GM19452 (cell line): Measurements from ENCODE around the gene DNAH14.
"Not testable (repeated sequence)": the region's sequence is repeated elsewhere in the genome, so short reads cannot be mapped to it uniquely, and the experiment has no call there.

Source experiments
- ATAC-seq: cut with Tn5 transposase; IDR thresholded peaks from one replicate; pipeline ENCODE4 v1.9.1; 2021; ENCODE audit not compliant: unreplicated experiment

Gene DNAH14

GRCh38 chr1:224991550-224991949 is 62.1 kb downstream of the DNAH14 start:
- not testable (repeated sequence) for ATAC-seq

DNA sequence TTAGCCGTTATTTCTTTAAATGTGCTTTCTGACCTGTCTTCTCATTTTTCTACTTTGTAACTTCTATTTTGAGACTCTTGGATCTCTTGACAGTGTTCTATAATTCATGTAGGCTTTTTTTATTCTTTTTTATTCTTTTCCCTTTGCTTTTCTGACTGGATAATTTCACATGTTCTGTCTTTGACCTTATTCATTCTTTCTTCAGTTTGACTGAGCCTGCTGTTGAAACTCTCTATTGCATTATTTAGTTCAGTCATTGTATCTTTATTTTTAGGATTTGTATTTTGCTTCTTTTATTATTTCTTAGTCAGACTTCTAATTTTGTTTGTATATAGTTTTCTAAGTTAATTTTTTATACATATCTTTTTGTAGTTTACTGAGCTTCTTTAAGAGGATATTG is 66.1 kb downstream of the DNAH14 start:
- ATAC-seq, result no peak

GRCh38 chr1:224996266-224996665 is 66.8 kb downstream of the DNAH14 start:
- no peak for ATAC-seq

- ATAC-seq, result no peak
Observed at GRCh38 chr1:224998185-224998584, 68.7 kb downstream of the DNAH14 start.

DNA sequence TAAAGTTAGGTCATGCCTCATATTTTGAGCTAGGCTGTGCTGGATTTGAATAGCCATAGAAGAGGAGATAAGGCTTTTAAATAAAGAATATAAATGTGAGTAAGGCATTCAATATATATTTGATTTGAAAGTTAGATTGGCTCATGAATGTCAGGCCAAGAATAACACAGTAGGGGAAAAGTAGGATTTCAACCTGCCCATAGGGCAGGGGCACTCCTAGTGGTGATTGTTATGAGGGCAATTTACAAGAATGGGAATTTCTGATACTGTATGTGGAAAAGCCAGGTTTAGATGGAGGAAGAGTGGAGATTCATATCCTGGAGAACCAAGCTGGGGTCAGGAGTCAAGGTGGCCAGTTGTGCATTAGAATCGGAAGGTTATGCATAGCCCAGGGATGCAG is 74.9 kb downstream of the DNAH14 start:
- no peak for ATAC-seq

DNA sequence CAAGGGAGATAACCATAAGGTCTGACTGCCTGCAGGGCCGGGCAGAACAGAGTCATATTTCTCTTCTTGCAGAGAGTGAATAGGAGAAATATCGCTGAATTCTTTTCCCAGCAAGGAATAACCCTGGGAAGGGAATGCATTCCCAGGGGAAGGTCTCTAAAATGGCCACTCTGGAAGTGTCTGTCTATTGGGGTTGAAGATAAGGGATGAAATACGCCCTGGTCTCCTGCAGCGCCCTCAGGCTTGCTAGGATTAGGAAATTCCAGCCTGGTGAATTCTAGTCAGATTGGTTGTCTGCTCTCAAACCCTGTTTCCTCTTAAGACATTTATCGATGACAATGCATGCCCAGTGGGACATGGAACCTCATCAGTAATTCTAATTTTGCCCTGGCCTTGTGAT is 76.9 kb downstream of the DNAH14 start:
- ATAC-seq, result not testable (repeated sequence)

DNA sequence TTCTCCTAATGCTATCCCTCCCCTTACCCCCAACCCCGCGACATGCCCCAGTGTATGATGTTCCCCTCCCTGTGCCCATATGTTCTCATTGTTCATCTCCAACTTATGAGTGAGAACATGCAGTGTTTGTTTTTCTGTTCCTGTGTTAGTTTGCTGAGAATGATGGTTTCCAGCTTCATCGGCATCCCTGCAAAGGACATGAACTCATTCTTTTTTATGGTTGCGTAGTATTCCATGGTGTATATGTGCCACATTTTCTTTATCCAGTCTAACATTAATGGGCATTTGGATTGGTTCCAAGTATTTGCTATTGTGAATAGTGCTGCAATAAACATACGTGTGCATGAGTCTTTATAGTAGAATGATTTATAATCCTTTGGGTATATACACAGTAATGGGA is 78.6 kb downstream of the DNAH14 start:
- ATAC-seq, result not testable (repeated sequence)

DNA sequence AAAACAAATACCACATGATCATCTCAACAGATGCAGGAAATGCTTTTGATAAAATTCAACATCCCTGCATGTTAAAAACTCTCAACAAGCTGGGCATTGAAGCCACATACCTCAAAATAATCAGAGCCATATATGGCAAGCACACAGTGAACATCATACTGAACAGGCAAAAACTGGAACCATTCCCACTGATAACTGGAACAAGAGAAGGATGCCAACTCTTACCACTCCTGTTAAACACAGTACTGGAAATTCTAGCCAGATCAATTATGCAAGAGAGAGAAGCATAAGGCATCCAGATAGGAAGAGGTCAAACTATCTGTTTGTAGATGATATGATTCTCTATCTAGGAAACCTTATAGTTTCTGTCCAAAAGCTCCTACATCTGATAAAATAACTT is 91.6 kb downstream of the DNAH14 start:
- ATAC-seq, result no peak

DNA sequence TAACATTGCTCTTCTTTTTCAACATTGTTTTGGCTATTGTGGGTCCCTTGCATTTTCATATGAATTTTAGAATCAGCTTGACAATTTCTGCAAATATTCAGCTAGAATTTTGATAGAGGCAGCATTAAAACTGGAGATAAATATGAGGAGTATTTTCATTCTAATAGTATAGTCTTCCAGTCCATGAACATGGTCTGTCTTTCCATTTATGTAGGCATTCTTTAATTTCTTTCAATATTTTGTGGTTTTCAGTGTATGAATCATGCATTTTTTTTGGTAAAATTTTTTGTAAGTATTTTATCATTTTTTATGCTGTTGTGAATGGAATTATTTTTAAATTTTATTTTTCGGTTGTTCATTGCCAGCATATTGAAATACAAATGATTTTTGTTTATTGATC is 97.2 kb downstream of the DNAH14 start:
- no peak for ATAC-seq

DNA sequence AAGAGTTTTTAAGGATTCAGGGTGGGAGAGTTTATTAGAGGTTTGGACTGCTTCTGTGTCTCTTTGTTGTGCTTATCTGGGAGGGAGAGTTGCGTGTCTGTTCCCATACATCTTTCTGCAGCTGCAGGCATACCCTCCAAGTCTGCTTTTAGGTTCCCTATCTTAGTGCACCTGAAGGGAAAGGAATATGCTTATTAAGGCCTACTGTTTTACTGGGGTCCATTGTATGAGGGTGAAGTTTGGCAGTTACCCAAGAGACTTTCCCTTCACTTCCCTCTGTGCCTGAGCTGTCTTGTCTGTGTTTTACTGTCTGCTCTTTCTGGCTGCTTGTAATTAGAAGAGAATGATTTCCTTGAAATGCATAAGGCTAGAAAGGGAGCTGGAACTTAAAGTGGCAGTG is 107.0 kb downstream of the DNAH14 start:
- ATAC-seq, result not testable (repeated sequence)

GRCh38 chr1:225042263-225042662 is 112.8 kb downstream of the DNAH14 start:
- ATAC-seq, result no peak

DNA sequence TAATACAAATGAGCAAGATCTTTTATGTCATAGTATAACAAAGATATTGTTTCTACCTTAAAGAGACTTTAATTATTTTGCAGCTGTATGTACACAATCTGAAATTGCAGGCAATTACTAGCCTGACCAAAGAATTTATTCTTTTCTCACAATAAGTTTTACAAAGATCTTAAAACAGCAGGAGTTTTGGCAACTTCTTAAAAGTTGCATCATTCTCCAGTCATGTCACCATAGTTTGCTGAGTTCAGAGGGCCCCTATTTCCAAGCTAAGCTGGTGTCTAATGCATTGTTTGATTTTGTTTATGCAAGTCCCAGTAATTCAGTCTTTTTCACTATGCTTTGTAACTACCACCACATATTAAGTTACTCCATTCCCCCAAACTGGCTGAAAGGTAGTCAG is 114.8 kb downstream of the DNAH14 start:
- ATAC-seq, result no peak

GRCh38 chr1:225049594-225049993 is 120.1 kb downstream of the DNAH14 start:
- ATAC-seq, result no peak

DNA sequence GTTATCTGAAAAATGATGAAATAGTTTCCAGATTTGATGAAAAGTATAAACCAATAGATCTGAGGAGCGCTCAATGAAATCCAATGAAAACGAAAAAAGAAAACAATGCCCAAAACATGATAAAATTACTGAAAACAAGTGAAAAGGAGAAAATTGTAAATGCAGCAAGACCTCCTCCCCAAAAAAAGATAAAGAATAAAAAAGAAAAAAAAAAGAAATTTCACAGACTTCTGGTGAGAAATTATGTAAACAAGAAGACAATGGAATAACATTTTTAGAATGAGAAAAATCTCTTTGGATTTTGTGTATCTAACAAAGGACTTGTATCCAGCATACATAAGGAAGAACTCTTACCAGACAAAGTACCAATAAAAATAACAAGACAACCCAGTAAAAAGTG is 134.2 kb downstream of the DNAH14 start:
- ATAC-seq, result no peak

- ATAC-seq, result no peak
Observed at GRCh38 chr1:225070972-225071371, 141.5 kb downstream of the DNAH14 start.

DNA sequence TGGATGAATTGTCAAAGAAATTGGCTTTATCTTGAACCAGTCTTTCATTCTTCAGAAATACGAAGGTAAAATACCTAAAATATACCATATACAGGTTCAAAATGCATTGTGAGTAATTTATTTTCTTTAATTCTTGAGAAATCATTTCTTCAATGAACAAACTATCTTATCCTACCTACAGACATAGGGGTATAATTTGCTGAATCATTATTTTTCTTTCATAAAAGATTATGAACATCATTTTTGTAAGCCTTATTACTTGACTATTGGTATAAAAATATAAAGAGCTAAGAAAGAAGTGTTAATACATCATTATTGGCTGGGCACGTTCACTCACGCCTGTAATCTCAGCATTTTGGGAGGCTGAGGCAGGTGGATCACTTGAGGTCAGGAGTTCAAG is 167.7 kb downstream of the DNAH14 start:
- ATAC-seq, result no peak

- no peak for ATAC-seq
Observed at GRCh38 chr1:225111000-225111399, 181.5 kb downstream of the DNAH14 start.

- no peak for ATAC-seq
Observed at GRCh38 chr1:225113265-225113664, 183.8 kb downstream of the DNAH14 start.

DNA sequence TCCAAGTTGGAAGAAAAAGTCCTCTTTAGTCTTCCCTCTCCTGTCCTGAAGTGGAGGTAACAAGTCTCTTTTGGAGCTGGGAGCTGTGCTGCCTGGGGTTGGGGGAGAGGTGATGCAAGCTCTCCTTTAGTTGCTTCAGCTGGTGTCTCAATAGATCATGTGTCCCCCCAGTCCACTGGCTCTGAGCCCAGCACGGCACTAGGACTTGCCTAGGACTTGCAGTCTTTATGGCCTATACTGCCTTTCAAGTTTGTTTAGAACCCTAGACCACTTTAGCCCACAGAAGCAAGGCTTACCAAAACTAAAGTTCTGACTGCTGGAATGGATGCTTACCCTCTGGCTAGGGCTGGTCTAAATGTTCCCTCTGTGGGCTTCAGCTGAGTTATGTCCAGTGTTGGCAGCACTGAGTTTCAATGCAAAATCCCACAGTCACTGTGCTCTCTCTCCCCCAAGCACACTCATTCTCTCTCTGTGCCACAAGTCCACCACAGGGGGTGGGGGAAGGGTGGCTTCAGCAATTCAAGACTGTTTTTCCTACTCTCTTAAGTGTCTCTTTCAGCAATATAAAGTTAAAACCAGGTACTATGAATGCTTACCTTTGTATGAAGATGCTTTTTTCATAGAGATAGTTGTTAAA is 185.0 kb downstream of the DNAH14 start:
- no peak for ATAC-seq

DNA sequence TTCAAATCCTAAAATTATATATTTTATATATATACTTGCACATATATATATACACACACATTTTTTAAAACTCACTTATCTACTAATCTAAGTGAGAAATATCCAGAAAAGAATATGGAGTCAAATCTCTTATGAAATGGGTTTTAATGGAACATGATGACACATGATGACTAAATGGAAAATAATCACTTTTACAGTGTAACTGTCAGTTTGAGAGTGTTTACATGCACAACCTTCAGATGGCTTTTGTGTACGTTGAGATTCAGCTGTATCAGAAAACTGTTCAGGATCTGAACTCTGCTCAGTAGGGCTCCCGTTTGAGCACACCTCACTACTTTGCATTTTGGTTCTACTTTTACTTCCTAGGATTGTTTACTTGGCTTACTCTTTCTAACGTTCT is 189.8 kb downstream of the DNAH14 start:
- no peak for ATAC-seq

DNA sequence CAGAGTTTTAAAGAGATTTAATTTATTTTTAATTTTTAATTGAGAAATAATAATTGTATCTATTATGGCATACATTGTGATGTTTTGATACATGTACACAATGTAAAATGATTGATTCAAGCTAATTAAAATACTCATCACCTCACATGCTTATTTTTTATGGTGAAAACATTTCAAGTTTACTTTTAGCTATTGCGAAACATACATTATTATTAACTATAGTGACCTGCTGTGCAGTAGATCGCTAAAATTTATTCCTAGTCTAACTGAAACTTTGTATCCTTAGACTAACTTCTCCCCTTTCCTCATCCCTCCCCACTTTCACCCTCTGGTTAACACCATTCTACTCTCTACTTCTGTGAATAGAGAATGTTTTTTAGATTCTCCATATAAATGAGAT is 191.6 kb downstream of the DNAH14 start:
- ATAC-seq, result no peak

DNA sequence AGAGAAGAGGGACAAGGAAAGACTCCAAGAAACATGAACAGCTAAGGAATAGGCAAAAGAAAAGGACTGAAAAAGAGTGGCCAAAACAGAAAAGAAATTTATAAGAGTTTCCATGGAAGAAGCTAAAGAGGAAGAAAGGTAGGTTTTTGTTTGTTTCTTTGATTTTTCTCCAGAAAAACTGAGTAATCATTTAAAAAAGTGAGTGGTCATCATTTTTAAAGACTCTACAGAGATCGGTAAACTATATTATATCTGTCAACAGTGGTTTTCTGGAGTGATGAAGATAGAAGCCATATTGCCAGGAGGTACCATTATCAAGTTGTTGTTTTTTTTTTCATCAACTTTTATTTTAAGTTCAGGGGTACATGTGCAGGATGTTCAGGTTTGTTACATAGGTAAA is 202.4 kb downstream of the DNAH14 start:
- no peak for ATAC-seq

DNA sequence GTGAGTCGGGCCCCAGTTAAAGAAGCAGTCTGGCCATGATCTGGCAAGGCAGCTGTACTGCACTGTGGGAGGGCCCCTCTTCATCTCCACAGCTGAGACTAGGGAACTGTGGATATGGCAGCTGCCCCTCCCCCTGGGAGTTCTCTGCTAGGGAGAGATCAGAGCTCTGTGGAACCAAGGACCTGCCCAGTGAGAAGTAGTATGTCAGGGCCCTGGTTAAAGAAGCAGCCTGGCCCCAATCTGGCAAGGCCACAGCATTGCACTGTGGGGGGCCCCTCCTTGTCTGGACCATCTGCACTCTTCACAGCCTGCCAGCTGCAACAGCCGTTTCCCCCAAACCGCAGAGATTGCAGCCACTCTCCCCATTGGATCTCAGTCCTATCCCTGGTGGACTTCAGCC is 208.5 kb downstream of the DNAH14 start:
- no peak for ATAC-seq

GRCh38 chr1:225143001-225143400 is 213.5 kb downstream of the DNAH14 start:
- ATAC-seq, result no peak
